IMR-90 (cell line): ENCODE results near the gene HAGH. TPM values are rescaled to one million over a fixed set of nuclear protein-coding genes. Genes with fewer than 3 reads are reported as not detected.

Experiments
- ATAC-seq: fragments of 200-7000 bp; cut with Tn5 transposase; 2 replicates; pipeline ENCODE4 v1.9.1; 2020; ENCODE audit warnings: low read depth, mild to moderate bottlenecking, moderate library complexity
- BruUV-seq: library from RNA; stranded (reverse); fragments of 400-500 nt; replicated peaks from 2 replicates; lab custom pipeline; 2021; lab: Mats Ljungman, UMichigan
- CTCF ChIA-PET: fragments of 300-600 bp; formaldehyde crosslinking; extraction: SDS; loops from one replicate; lab custom pipeline; 2021; ENCODE audit warnings: antibody characterized with exemption; lab: Yijun Ruan, JAX
- POLR2A ChIA-PET: fragments of 300-600 bp; sonication (Branson Sonifier 250); formaldehyde crosslinking; loops from one replicate; lab custom pipeline; 2022; ENCODE audit warnings: antibody characterized with exemption; ENCODE audit not compliant: unreplicated experiment; lab: Charles Lee
- DNase-seq: peaks from one replicate; pipeline ENCODE4 v3.0.0; 2013
- H2AFZ ChIP-seq: replicated peaks from 2 replicates; pipeline ENCODE3; 2013; ENCODE audit warnings: low read length, mild to moderate bottlenecking; ENCODE audit not compliant: poor library complexity
- H2AK5ac ChIP-seq: 2 replicates; pipeline ENCODE4 v1.6.1; 2013; ENCODE audit warnings: low read depth, low read length, inconsistent platforms
- H2AK9ac ChIP-seq: replicated peaks from 2 replicates; pipeline ENCODE3; 2013; ENCODE audit warnings: mild to moderate bottlenecking, low read depth, low read length, moderate library complexity; ENCODE audit not compliant: poor library complexity
- H2BK120ac ChIP-seq: 2 replicates; pipeline ENCODE4 v1.6.1; 2013; ENCODE audit warnings: low read depth, low read length, inconsistent platforms
- H2BK15ac ChIP-seq: 3 replicates; pipeline ENCODE4 v1.6.1; 2013; ENCODE audit warnings: low read depth, low read length, inconsistent platforms
- H2BK20ac ChIP-seq: 2 replicates; pipeline ENCODE4 v1.6.1; 2013; ENCODE audit warnings: low read depth, mild to moderate bottlenecking, inconsistent platforms, low read length, moderate library complexity
- H2BK5ac ChIP-seq: 2 replicates; pipeline ENCODE4 v1.6.1; 2013; ENCODE audit warnings: mild to moderate bottlenecking, low read depth, low read length, inconsistent platforms; ENCODE audit not compliant: poor library complexity, severe bottlenecking
- H3K14ac ChIP-seq: replicated peaks from 2 replicates; pipeline ENCODE4 v1.6.1; 2013; ENCODE audit warnings: low read depth, low read length, inconsistent platforms
- H3K18ac ChIP-seq: 2 replicates; pipeline ENCODE4 v1.6.1; 2013; ENCODE audit warnings: low read depth, low read length, control low read depth
- H3K23ac ChIP-seq: 2 replicates; pipeline ENCODE4 v1.6.1; 2013; ENCODE audit warnings: low read depth, low read length, inconsistent platforms
- H3K27ac ChIP-seq: 2 replicates; pipeline ENCODE4 v1.5.1; 2013; ENCODE audit warnings: mild to moderate bottlenecking, control low read depth, low read length; ENCODE audit not compliant: insufficient read depth
- H3K27me3 ChIP-seq: 2 replicates; pipeline ENCODE4 v1.6.1; 2013; ENCODE audit warnings: low read length; ENCODE audit not compliant: control insufficient read depth, insufficient read depth
- H3K36me3 ChIP-seq: 2 replicates; pipeline ENCODE4 v1.6.1; 2013; ENCODE audit warnings: low read length, mixed read lengths; ENCODE audit not compliant: control insufficient read depth, insufficient read depth
- H3K4ac ChIP-seq: 2 replicates; pipeline ENCODE4 v1.6.1; 2013; ENCODE audit warnings: low read depth, low read length, inconsistent platforms
- H3K4me1 ChIP-seq: 2 replicates; pipeline ENCODE4 v1.6.1; 2013; ENCODE audit warnings: low read length, mixed read lengths; ENCODE audit not compliant: control insufficient read depth, insufficient read depth
- H3K4me2 ChIP-seq: 2 replicates; pipeline ENCODE4 v1.6.1; 2013; ENCODE audit warnings: low read depth, mild to moderate bottlenecking, control low read depth, low read length, moderate library complexity
- H3K4me3 ChIP-seq: 2 replicates; pipeline ENCODE4 v1.5.1; 2013; ENCODE audit warnings: low read depth, mild to moderate bottlenecking, control low read depth, low read length, moderate library complexity; ENCODE audit not compliant: insufficient read depth
- H3K56ac ChIP-seq: 2 replicates; pipeline ENCODE4 v1.6.1; 2013; ENCODE audit warnings: low read length, inconsistent platforms; ENCODE audit not compliant: insufficient read depth; ENCODE audit errors: extremely low read depth
- H3K79me1 ChIP-seq, 2 experiments: 2 replicates each; pipeline ENCODE4 v1.6.1; 2013; ENCODE audit warnings: low read length in 2 of 2, inconsistent platforms in 1 of 2, low read depth in 1 of 2
- H3K9ac ChIP-seq: 2 replicates; pipeline ENCODE4 v1.6.1; 2013; ENCODE audit warnings: low read depth, low read length, control low read depth
- H3K9me1 ChIP-seq: 2 replicates; pipeline ENCODE4 v1.6.1; 2013; ENCODE audit warnings: low read length, inconsistent platforms; ENCODE audit not compliant: insufficient read depth
- H3K9me3 ChIP-seq: 2 replicates; pipeline ENCODE4 v1.6.1; 2013; ENCODE audit warnings: low read length; ENCODE audit not compliant: control insufficient read depth, insufficient read depth
- H4K20me1 ChIP-seq: 2 replicates; pipeline ENCODE4 v1.6.1; 2013; ENCODE audit warnings: low read length, inconsistent platforms; ENCODE audit not compliant: insufficient read depth
- H4K5ac ChIP-seq: 2 replicates; pipeline ENCODE4 v1.6.1; 2013; ENCODE audit warnings: mild to moderate bottlenecking, low read depth, low read length, control low read depth
- H4K8ac ChIP-seq, 2 experiments: 2 replicates each; pipeline ENCODE4 v1.6.1; 2013; ENCODE audit warnings: low read depth in 2 of 2, low read length in 2 of 2, control low read depth in 1 of 2, inconsistent platforms in 1 of 2
- H4K91ac ChIP-seq: 2 replicates; pipeline ENCODE4 v1.6.1; 2013; ENCODE audit warnings: low read depth, low read length, inconsistent platforms; ENCODE audit not compliant: insufficient read depth
- BHLHE40 ChIP-seq: fragments of 150-350 bp; IDR thresholded peaks from 2 replicates; pipeline ENCODE4 v1.6.1; 2016; ENCODE audit warnings: mild to moderate bottlenecking, low read depth, low read length
- NFE2L2 ChIP-seq: fragments of 150-350 bp; IDR thresholded peaks from 2 replicates; pipeline ENCODE4 v1.6.1; 2016; ENCODE audit warnings: low read depth, mild to moderate bottlenecking, low read length
- RCOR1 ChIP-seq: IDR thresholded peaks from 2 replicates; pipeline ENCODE4 v1.6.1; 2012; ENCODE audit warnings: mild to moderate bottlenecking, low read length, improper control_type of control experiment; ENCODE audit not compliant: insufficient replicate concordance
- WGBS, 2 experiments: methylation state at CpG; one replicate each; pipeline versions ENCODE4 v1.1.5 to v1.1.7; 2013; ENCODE audit warnings: missing lambda C conversion rate in 2 of 2; ENCODE audit not compliant: insufficient read length in 1 of 2; ENCODE audit errors: extremely low coverage in 2 of 2; 5-methylcytosine and 5-hydroxymethylcytosine counted together
- dilution Hi-C: fragments of 300-500 bp; cut with HindIII; formaldehyde crosslinking; loops from one replicate; pipeline ENCODE4 v1.14.3; 2018; ENCODE audit warnings: low sequenced_read_pairs; ENCODE audit not compliant: unreplicated experiment
- in situ Hi-C: fragments of 300-500 bp; cut with MboI; formaldehyde crosslinking; loops from 3 replicates; pipeline ENCODE4 v1.14.3; 2019; ENCODE audit warnings: low sequenced_read_pairs, inconsistent platforms, mixed read lengths
- intact Hi-C: fragments of 100-400 bp; cut with micrococcal nuclease; formaldehyde crosslinking; loops from 2 replicates; pipeline ENCODE4 v1.10.0; 2022
- polyA plus RNA-seq, 3 experiments: library from polyadenylated mRNA; depleted of rRNA; stranded (reverse); fragments of >200 nt; gene quantifications; 2 replicates each; pipeline ENCODE4 v1.2.3, GENCODE V29; 2012; ENCODE audit warnings: low replicate concordance in 1 of 3
- total RNA-seq: library from RNA; depleted of rRNA; stranded (reverse); fragments of >200 nt; gene quantifications from 2 replicates; pipeline ENCODE4 v1.2.3, GENCODE V29; 2012
- TF ChIP-seq, protein P1 (sequence below): fragments of 150-350 bp; IDR thresholded peaks from 2 replicates; pipeline ENCODE4 v1.6.1; 2017; ENCODE audit warnings: mild to moderate bottlenecking, antibody characterized with exemption, low read length, low read depth
- TF ChIP-seq, protein P2 (sequence below): conservative IDR thresholded peaks from 2 replicates; pipeline ENCODE4 v1.5.1; 2012; ENCODE audit warnings: mild to moderate bottlenecking, low read depth, low read length, improper control_type of control experiment

The HAGH gene
- total and polyA plus RNA-seq, 2 of the 4 experiments (the other 2 are of a cell fraction) = 30.8 to 52.2 TPM

DNA sequence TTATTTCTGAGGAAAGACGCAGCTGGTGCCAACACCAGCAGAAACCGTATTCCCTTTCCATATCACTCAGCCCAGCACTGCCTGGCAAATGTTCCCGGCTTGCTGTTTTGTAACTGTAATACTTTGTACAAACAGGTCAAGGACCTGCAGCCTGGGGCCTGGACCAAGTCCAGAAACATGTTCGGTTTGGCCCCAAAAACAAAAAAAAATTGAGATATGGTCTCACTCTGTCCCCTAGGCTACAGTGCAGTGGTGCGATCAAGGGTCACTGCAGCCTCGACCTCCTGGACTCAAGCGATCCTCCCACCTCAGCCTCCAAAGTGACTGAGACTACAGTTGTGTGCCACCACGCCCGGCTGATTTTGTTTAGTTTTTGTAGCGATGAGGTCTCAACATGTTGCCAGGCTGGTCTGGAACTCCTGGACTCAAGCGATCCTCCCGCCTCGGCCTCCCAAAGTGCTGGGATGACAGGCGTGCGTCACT lies 1.2 kb downstream of the HAGH start:
- H3K9me1 ChIP-seq = peaks cover 6% of the 10 kb centered on the region
- intact Hi-C loops (loop anchor here (5.0 kb wide), 1 partner anchor 43 kb away; the partner anchor contains the start of genes NUBP2 and SPSB3), in situ Hi-C loops (no loop called here), dilution Hi-C loops (no loop called here)
- H3K4me3 ChIP-seq = peak overlapping the region; percentile 73; the same call in 1 of the 2 replicates
- H4K8ac ChIP-seq = no peak overlapping the region
- BruUV-seq = no TSS peak
- peaks cover 10% of the 10 kb centered on the region for H3K36me3 ChIP-seq
- TF ChIP-seq RCOR1 (no peak), BHLHE40 (no peak), NFE2L2 (no peak)
- TF ChIP-seq, protein P1, sequence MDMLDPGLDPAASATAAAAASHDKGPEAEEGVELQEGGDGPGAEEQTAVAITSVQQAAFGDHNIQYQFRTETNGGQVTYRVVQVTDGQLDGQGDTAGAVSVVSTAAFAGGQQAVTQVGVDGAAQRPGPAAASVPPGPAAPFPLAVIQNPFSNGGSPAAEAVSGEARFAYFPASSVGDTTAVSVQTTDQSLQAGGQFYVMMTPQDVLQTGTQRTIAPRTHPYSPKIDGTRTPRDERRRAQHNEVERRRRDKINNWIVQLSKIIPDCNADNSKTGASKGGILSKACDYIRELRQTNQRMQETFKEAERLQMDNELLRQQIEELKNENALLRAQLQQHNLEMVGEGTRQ = no peak
- TF ChIP-seq, protein P2, sequence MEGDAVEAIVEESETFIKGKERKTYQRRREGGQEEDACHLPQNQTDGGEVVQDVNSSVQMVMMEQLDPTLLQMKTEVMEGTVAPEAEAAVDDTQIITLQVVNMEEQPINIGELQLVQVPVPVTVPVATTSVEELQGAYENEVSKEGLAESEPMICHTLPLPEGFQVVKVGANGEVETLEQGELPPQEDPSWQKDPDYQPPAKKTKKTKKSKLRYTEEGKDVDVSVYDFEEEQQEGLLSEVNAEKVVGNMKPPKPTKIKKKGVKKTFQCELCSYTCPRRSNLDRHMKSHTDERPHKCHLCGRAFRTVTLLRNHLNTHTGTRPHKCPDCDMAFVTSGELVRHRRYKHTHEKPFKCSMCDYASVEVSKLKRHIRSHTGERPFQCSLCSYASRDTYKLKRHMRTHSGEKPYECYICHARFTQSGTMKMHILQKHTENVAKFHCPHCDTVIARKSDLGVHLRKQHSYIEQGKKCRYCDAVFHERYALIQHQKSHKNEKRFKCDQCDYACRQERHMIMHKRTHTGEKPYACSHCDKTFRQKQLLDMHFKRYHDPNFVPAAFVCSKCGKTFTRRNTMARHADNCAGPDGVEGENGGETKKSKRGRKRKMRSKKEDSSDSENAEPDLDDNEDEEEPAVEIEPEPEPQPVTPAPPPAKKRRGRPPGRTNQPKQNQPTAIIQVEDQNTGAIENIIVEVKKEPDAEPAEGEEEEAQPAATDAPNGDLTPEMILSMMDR = no peak
- no peak for ATAC-seq
- POLR2A ChIA-PET = no interaction called here
- no peak overlapping the region for H3K56ac ChIP-seq
- peak overlapping the region; percentile 100 for H2AFZ ChIP-seq
- no peak overlapping the region for H2BK15ac ChIP-seq
- no peak overlapping the region for H3K9ac ChIP-seq
- no peak overlapping the region for H2BK5ac ChIP-seq
- no peak overlapping the region for H2BK20ac ChIP-seq
- peak overlapping the region; percentile 78 for H2AK9ac ChIP-seq
- H3K4me2 ChIP-seq = peak overlapping the region; percentile 97
- CTCF ChIA-PET = no interaction called here
- H3K27me3 ChIP-seq = no peaks in the 10 kb centered on the region
- peaks cover 18 to 58% of the 10 kb centered on the region in 2 experiments for H3K79me1 ChIP-seq
- no peaks in the 10 kb centered on the region for H3K9me3 ChIP-seq
- H4K20me1 ChIP-seq = peaks cover 18% of the 10 kb centered on the region; the same call in 1 of the 2 replicates
- H3K4ac ChIP-seq = no peak overlapping the region
- no peak overlapping the region for H3K14ac ChIP-seq
- no peak overlapping the region for H3K18ac ChIP-seq
- 84% methylated on average over 7 of the region's 15 CpGs; no CpG with 5 or more reads in 1 of the 2 experiments for WGBS, 2 experiments
- H3K4me1 ChIP-seq = peaks cover 6% of the 10 kb centered on the region; the same call in 1 of the 2 replicates
- no peak overlapping the region for H2BK120ac ChIP-seq
- no peak overlapping the region for H3K27ac ChIP-seq
- no peak for DNase-seq
- H4K91ac ChIP-seq = no peak overlapping the region
- no peak overlapping the region for H2AK5ac ChIP-seq
- H3K23ac ChIP-seq = peak overlapping the region; percentile 76; the same call in 1 of the 2 replicates
- H4K5ac ChIP-seq = no peak overlapping the region
